ENCODE data around the gene SETSIP.
"Not testable (repeated sequence)": the region's sequence is repeated elsewhere in the genome, so short reads cannot be mapped to it uniquely, and the experiment has no call there.

The SETSIP gene, protein sequence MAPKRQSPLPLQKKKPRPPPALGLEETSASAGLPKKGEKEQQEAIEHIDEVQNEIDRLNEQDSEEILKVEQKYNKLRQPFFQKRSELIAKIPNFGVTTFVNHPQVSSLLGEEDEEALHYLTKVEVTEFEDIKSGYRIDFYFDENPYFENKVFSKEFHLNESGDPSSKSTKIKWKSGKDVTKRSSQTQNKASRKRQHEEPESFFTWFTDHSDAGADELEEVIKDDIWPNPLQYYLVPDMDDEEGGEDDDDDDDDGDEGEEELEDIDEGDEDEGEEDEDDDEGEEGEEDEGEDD

DNA sequence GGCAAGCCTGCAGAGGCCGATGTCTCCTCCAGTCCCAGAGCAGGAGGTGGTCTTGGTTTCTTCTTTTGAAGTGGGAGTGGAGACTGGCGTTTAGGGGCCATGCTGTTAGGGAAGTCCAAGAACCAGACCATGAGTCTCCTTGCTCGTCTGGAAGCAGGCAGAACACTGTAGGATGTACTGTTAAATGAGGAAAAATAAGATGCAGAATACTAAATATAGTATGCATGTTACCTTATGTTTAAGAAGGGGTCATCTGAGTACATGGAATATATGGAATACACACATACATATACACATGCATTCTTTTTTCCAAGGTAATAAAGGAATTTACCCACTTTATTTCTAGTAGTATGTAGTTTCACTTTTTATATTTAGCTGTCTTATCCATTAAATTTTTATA is at the start of gene SETSIP:
Gene SETSIP (minus strand): TSS at position 101 of the 400 bp plus-strand sequence. CDS start 0 bp downstream, at position 101.
- no peak for DNase-seq

DNA sequence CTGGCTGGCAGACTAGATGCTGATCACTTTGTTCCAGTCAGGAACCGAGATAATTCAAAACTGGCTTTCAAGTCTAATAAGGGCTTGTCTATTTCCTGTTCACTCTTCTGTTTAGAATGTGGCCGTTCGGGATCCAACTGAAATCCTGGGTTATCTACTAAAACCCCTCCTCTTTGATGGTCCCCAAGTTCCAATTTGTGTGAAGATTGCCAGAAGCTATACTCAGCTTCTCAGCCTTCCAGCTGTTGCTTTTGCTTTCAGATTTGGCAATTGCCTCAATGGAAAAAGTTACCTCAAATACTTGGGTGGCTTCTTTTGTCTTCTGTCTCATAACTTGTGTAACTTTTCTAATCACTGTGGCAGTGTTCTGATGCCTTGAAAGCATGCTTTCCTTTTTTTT is 48.7 kb upstream of the SETSIP start:
- DNase-seq, result no peak

DNA sequence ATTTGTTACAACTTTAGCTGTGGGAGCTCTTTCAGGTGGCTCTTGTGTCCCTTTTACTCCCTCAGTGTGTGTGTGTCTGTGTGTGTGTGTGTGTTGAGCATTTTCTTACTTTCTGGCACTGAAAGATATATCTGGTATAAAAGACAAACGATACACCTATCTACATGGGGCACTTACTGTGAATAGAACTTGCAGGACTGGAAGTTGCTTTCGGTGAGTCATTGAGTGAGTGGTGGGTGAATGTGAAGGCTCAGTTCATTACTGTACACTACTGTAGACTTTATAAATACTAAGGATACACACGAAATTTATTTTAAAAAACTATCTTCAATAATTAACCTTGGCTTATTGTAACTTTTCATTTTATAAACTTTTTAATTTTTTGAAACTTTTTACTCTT is 43.6 kb upstream of the SETSIP start:
- no peak for DNase-seq

DNA sequence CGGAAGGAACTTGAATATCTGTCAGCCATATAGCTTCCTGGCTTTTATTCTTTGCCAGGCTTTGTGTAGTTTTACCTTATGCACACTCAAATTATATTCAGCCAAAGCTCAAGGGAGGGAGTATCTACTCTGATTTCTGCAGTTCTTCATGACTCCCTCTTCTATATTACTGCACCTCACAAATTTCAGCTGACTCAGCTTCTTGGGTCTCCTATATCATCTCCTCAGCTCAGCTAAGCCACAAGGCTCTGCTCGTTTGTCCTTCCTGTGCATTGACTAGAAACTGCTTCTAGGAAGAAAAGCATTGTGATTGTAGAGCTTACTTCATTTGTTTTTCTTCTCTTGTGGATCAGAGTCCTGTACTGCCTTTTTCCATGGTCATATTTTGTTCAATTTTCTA is 42.3 kb upstream of the SETSIP start:
- no peak for DNase-seq

DNA sequence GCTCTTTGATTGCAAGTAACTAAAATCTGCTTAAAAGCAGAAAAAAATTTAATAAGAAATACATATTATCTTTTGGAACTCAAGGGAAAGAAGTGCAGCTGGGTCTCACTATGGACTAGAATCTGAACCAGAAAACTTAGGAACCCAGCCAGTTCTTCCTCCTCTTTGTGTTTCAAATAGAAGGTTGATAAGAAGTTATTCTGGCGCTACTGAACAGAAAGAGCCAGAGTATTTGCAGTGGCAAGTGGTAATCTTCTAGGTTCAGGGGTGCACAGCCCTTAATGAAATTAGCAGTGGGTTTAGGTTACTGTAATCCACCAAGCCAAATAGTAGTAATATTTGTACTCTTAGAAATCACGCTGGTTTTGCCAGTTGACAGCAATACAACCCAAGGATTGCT is 33.4 kb upstream of the SETSIP start:
- DNase-seq, result no peak

DNA sequence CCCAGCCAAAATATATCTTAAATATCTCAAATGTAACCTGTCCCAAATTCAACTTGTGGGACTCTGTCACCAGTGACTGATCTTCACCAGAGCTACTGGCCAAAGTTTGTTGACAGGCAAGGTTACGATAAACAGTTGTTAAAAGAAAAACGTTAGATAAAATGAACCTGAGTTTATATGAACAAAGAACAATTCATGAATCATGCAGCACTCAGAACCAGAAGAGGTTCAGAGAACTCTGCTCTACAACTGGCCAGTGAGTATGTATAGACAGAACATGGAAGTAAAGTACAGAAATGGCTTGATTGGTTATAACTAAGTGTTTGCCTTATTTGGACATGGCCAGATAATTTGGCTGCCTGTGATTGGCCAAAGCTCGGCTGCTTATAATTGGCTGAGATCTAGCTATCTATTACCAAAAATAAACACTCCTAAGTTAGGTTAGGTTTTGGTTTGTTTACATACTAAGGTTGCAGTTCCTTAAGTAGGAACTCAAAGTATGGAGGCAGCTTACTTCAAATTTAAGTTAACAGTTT is 30.4 kb upstream of the SETSIP start:
- no peak for DNase-seq

DNA sequence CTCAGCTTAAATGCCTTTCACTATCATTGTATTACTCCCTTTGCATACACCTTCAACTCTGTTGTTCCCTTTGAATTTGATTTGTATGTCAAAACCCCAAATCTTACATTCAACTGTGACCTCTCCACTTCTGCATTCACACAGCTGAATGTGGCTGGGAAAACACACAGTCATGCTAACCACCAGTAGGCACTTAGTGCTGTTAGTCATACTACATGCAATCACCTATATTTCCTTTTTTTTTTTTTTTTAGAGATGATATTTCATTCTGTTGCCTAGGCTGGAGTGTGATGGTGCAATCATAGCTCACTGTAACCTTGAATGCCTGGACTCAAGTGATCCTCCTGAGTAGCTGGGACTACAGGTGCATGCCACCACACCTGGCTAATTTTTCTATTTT is 21.1 kb upstream of the SETSIP start:
- DNase-seq, result no peak

DNA sequence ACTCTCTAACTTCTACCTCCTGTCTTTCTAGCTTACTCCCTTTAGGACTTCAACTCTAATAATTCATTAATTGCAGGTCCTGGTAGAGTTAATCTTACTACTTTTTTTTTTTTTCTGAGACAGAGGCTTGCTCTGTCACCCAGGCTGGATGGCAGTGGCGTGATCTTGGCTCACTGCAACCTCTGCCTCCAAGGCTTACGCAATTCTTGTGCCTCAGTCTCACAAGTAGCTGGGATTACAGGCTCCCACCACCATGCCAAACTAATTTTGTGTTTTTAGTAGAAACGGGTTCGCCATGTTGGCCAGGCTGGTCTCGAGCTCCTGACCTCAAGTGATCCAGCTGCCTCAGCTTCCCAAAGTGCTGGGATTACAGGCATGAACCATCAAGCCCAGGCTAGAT is 20.7 kb upstream of the SETSIP start:
- DNase-seq, result no peak

DNA sequence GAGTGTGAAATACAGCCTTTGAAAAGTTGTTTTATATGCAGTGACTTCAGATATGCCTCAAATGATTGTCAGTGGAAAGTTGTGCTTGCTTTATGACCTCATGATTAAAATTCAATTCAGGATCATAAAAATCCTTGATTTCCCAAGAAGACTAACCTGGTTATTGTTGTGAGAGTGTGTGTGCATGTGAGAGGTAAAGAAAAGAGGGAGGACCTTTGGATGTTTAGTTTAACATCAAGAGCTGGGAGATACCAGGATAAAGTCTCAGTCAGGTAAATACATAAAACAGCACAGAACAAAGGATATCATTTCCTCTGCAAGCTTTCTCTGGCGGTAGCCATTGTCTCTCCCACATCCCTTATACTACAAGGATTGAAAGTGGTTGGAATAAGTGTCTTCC is 19.4 kb upstream of the SETSIP start:
- no peak for DNase-seq

DNA sequence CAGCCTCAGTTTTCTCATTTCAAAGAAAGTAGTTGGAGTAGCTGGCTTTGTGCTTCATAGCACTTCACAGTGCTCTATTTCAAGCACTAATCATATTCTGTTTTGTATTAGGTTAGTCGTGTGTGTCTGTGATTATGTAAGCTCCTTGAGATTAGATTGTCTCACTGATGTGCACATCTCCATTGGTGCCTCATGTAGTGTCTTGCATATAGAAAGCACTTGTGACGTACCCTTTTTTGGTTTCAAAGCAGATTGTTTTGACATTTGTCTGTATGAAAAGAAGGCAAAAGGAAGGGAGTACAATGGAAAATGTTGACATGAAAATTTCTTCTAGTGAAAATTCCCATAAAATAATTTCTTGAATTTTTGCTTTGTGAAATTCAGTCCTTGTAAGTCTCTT is 18.9 kb upstream of the SETSIP start:
- no peak for DNase-seq

DNA sequence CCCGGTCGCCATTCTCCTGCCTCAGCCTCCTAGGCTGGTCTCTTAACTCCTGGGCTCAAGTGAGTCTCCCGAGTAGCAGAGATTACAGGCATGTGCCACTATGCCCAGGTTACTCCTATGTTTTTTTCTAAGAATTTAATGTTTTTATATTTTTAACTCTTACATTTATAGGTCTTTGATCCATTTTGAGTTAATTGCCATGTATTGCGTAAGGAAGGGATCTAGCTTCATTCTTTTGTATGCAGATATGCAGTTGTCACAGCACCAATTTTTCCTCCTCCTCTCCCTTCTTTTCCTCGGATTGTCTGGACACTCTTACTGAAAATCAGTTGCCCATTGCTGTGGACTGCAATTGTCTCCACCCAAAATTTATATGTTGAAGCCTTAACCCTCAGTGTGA is 16.4 kb upstream of the SETSIP start:
- no peak for DNase-seq

DNA sequence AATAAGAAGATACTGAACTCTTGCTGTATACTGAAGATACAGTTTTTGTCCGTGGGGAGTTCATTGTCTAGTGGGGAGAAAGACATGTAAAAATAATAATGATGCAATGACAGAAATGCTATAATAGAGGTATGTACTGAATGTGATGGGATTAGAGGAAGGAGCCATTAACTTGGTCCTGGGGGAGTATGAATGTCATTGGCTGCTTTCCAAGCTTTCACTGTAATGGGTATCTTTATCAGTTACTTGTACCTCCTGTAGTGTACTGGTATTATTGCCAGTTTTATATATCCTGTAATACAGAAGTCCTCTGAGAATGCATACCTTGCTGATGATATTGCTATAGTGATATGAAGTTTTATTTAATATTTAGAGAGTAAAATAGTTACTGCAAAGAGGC is 12.3 kb upstream of the SETSIP start:
- DNase-seq, result no peak

DNA sequence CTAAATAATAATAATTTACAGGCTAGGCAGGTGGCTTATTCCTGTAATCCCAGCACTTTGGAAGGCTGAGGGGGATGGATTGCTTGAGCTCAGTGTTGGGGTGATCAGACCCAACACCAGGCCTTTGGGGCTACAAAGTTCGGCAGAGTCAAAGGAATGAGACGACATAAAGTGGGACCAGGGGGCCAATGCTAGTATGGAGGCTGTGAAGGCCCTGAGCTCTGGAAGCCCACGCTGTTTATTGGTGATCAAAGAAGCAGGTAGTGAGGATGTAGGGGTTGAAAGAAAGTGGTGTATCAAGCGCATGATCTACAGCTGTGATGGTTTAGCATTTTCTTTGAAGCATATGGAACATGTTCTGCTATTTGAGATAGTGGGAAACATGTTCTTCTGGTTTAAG is 10.5 kb upstream of the SETSIP start:
- DNase-seq, result no peak

DNA sequence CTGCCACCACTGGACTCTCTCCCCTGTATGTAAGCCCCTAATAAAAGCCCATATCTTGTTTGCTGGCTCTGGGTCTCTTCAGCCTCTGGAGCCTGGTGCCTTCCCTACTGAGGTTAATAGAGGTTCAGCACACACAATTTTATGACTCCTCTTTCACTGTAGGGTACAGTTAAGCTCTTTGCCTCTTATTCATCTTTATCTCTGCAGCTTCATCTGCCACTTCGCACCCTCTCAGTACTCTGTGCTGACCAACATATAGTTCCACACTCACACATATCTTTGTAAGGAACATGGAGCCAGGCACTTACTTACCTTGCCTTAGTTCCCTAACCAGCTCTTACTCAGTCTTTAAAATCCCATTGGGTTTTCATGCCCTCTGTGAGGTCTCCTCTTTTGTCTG is 9.4 kb upstream of the SETSIP start:
- no peak for DNase-seq

DNA sequence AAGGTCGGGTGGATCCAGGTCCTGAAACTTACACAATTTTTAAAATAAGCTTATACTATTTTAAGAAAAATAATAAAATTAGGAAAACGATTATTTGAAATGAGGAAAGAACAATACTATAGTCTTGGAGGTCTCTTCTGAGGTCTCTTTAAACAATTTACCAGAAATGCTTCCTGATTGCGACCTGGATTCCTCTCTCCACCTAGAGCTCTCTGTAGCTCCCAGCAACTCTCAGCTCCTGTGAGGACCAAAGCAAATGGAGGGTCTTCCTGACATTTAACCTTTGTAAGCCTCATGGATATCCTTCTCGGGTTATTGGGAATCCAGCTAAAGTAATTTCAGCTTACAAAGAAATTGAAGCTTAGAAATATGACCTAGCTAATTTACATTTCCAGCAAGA is 5.8 kb upstream of the SETSIP start:
- DNase-seq, result peak in 1 of 14 donors; percentile 44

DNA sequence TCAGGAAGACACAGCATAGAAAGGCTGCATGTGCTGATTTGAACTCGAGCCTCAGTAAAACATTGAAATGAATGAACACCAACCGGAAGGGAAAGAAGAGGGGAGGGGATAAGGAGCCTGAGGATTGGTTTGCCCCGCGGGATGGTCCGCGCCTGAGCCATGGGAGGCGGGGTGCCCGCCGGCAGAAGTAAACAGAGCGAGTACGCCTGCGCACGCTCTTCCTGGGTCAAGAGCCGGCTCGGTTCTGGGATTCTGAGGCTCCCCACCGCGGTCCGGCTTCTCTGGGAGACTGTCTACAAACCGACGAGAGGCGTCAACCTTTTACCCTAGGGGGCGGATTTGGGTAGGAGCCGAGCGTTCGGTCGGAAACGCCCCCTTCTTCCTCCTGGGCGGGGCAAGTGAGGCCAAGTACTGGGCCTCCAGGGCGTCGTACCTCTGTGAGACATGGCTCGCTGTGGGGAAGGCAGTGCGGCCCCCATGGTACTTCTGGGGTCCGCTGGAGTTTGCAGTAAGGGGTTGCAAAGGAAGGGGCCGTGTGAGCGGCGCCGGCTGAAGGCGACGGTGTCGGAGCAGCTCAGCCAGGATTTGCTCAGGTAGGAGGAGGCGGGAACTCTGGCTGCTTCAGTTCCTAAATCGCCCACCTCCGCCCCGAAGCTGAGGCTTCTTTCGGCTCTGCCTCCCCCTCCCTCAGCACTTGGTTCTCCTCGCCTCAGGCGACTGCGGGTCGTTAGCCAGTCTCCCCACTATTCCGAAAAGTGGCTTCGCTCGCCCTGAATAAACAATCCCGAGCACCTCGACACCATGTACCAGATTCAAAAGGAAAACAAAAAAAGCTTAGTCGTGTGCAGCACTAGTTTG is 5.1 kb upstream of the SETSIP start, which contains the start of gene BTBD8:
Gene BTBD8 (plus strand): TSS at position 218 of the 858 bp plus-strand sequence. CDS start 227 bp downstream, at position 445.
- peak in 13 of 14 donors; percentile 37 to 86 (median 75) for DNase-seq

DNA sequence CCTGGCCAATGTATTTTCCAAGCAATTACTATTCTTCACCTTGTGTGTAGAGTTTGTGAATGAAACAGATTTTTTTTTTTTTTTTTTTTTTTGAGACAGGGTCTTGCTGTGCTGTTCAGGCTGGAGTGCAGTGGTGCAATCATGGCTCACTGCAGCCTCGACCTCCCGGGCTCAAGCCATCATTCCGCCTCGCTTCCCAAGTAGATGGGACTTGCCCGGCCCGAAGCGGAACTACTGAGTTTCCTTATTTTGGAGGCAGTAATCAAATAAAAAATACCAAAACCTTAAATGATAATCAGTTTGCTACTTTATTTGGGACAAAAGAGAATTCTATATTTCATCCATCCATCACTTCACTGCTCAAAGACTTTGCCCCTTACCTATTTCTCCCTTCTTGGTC is 4.2 kb upstream of the SETSIP start:
- no peak for DNase-seq

DNA sequence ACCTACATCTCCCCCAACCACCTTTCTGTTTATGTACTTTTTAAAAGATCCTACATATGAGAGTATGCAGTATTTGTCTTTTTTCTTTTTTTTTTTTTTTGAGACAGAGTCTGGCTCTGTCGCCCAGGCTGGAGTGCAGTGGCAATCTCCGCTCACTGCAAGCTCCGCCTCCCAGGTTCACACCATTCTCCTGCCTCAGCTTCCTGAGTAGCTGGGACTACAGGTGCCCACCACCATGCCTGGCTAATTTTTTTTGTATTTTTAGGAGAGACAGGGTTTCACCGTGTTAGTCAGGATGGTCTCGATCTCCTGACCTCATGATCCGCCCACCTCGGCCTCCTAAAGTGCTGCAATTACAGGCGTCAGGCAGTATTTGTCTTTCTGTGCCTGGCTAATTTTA is 2.9 kb upstream of the SETSIP start:
- not testable (repeated sequence) for DNase-seq

DNA sequence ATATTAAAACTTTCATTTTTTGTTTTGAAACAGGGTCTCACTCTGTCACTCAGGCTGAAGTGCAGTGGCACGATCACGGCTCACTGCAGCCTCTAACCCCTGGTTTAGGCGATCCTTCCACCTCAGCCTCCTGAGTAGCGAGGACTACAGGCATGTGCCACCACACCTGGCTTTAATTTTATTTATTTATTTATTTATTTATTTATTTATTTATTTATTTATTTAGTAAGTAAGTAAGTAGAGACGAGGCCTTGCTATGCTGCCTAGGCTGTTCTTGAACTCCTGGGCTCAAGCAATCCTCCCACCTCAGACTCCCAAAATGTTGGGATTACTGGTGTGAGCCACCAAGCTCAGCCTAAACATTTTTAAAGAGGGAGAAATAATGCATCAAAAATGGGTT is 1.2 kb upstream of the SETSIP start:
- DNase-seq, result no peak

DNA sequence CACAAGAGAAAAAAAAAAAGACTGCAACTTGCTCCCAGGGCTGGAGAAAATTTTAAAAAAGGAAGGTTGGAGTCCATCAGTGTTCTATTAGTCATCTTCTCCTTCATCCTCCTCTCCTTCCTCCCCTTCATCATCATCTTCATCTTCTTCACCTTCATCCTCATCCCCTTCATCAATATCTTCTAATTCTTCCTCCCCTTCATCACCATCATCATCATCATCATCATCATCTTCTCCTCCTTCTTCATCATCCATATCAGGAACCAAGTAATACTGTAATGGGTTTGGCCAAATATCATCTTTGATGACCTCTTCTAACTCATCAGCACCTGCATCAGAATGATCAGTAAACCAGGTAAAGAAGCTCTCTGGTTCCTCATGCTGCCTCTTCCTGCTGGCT is 765 bp downstream of the SETSIP start:
- not testable (repeated sequence) for DNase-seq

DNA sequence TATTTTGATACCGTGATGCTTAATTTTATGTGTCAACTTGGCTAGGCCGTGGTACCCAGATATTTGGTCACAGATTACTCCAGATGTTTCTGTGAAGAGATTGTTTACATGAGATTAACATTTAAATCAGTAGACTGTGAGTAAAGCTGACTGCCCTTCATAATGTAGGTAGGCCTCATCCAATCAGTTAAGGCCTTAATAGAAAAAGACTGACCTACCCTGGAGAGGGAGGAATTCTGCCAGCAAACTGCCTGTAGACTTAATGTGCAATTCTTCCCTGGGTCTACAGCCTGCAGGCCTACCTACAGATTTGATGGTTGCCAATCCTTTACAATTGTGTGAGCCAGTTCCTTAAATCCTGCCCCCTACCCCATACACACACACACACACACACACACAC is 4.3 kb downstream of the SETSIP start:
- DNase-seq, result no peak

DNA sequence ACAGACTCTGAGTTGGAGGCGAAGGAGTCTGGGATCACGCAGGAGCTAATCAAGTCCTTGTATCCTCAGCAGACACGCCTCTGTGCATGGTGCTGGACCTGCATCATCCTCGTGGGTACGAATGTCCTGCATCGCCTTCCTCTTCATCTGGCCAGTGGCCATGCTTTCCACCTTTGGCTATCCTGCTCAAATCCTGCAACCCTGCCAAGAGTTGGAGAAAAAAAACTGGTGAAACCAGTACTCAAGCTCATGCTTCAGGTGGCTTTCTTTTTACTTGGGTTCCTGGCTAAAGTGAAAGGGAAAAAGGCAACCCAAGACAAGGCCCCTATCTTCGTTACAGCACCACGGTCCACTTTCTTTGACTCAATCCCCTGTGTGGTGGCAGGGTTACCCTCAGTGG is 8.9 kb downstream of the SETSIP start:
- no peak for DNase-seq

DNA sequence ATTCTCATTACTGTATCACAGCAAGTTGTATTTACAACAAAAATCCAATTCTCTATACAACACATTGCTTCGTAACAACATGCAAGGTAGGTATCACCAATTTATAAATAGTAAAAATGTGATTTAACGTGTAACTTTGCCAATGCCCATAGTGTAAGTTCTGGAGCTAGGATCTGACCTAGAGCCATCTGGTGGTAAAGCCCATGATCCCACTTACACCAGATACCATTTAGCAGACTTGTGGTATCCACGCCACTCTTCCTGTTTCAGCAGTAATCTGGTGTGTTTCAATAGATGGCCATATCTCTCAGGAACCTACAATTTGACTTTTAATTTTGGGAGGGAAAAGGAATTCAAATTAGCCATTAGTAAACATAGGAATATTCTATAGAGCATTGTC is 10.2 kb downstream of the SETSIP start:
- DNase-seq, result no peak

DNA sequence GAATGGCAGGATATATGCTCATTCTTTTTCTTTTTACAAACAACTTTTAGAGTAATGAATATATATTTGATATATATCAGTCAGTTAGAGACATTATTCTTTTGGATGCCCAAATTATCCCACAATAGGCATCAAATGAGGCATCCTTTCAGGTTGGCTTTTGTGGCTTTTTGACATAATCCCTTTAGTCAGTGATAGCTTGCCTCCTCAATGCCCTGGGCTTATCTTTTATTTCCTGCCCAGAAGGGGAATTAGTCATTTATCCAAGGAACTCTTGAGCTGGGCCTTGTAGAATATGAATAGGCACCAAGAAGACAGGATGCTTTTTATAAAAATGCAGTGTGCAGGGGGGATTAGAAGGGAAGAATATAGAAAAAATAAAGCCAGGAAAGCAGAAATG is 23.3 kb downstream of the SETSIP start:
- no peak for DNase-seq
